Stimulated activated CD4-positive, alpha-beta T cell treated with anti-CD3 and anti-CD28 coated beads, Interleukin-1b, Interleukin-23, amount 100 ng/mL, for 4 hours (primary cell): ENCODE measurements around the gene LGALS1.

Source experiments
- DNase-seq, 2 donors: peaks; one replicate each; pipeline ENCODE4 v3.0.0-alpha.2; 2020; ENCODE audit warnings: low read depth in 2 of 2

Gene LGALS1

DNA sequence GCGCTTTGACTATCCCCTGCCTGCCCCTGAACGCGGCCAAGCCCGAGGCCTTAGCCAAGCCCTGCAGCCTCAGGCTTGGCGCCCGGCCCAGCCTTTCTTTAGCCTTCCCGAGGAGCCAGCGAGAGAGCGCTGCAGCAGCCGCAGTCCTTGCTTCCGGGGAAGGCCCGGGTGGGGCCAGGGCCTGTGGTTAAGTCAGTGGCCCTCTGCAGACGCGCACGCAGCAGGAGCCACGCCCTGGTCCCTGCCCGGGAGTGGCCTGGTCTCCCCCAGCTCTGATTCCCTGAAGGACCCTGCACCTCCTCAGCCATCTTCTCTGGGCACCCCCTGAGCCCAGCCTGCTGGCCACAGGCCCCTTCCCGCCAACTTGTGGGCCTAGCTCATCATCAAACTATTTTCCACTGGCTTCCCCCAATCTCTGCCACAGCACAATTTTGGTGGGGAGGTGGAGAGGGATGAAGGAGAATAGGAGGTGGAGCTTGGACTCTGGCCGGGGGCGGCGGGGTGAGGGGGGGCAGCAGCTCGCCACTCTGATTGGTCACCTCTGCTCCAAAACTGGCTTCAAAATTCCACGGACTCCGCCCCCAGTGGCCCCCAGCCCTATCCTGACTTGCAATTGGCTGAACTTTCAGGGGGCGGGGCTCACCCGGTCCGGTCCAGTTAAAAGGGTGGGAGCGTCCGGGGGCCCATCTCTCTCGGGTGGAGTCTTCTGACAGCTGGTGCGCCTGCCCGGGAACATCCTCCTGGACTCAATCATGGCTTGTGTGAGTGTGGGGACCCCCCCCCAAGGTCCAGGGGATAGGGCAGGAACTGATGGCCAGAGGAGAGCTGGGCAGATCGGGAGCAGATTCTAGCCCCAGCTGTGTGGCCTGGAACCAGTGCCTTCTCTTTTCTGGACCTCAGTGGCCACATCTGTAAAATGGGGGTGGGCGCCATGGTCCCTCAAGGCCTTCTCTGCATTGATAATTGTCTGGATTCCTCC is at the start of gene LGALS1:
TSS of gene LGALS1 (plus strand) at position 686 of the 979 bp plus-strand sequence. CDS start at position 753, 67 bp downstream.
- peak in 1 of 2 donors; percentile 34 for DNase-seq

DNA sequence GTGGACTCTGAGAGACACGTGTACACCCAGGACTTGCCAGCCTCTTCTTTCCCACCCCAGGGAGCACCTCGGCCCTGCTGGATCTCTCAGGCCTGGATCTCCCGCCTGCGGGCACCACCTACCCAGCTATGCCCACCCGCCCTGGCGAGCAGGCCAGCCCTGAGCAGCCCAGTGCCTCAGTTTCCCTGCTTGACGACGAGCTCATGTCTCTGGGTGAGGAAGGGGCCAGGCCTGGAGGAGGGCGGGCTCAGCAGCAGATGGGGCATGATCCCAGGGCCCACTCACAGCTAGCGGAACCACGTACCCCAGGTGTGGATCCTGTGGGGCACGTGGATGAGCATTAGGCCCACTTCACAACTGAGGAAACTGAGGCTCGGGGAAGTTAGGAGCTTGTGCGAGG is 49.7 kb upstream of the LGALS1 start:
- DNase-seq = no peak

DNA sequence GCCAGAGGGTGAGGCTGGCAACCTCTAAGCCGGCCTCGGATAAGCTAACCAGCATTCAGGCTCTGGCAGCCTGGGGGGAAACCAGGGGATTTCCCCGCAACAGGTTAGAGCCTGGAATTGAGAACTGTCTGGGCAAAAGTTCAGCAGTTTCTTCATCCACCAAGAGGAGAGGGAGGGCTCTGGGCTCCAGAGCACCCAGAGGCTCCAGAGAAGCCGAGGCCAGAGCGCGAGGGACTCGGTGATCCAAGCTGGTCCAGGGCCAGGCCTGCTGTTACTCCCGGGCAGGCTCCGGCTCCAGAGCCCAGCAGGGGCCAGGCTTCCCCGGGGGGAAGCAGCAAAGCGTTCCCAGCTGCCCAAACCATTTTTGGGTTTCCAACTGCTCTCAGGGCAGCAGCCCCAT is 49.3 kb upstream of the LGALS1 start:
- DNase-seq = no peak

DNA sequence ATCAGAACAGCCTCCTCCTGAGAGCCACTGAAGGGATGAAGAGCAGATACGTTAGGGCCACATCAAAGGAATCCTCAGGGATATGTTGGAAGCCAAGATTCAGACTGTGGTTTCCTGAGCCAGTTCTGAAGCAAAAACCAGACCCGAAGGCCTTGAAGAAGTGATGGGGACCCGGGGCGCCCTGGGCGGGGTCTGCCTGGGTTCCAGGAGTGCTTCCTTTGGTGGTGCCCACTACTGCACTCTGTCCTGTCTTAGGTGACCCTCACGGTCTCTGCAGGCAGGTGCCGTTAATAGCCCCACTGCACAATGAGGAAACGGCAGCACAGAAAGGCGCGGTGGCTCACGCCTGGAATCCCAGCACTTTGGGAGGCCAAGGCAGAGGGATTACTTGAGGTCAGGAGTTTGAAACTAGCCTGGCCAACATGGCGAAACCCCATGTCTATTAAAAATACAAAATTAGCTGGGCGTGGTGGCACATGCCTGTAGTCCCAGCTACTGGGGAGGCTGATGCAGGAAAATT is 48.8 kb upstream of the LGALS1 start:
- no peak for DNase-seq

DNA sequence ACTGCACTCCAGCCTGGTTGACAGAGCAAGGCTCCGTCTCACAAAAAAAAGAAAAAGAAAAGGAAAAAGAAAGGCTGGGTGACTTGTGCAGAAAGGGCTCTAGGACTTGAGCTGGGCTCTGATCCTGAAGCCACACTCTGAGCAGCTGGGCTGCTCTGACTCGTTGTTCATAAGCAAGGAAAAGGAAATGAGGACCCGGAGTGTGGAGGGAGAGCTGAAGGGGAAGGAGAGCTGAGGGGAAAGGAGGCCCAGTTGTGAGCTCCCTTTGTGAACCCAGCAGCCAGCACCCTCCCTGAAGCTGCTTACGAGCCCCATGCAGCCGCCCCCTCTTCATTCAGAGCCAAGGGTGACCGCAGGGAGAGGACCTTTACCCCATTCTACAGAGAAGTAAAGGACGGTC is 48.3 kb upstream of the LGALS1 start:
- no peak for DNase-seq

DNA sequence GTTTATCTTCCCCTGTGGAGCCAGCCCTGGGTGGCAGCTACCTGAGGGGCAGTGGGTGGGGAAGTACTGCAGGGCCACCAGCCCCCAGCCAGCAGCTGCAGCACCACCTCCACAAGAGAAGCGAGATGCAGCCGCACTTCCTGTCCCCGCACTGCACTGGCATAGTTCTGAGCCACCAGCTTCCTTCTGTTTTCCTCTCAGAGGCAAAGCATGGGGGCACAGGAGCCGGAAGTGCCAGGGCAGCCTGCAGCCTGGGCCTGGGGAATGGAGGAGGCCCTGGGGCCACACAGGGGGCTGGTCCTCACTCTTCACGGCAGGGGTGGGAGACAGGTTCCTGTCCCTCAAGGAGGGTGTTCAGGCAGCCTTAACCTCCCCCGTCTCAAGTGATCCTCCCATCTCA is 47.9 kb upstream of the LGALS1 start:
- DNase-seq = no peak

DNA sequence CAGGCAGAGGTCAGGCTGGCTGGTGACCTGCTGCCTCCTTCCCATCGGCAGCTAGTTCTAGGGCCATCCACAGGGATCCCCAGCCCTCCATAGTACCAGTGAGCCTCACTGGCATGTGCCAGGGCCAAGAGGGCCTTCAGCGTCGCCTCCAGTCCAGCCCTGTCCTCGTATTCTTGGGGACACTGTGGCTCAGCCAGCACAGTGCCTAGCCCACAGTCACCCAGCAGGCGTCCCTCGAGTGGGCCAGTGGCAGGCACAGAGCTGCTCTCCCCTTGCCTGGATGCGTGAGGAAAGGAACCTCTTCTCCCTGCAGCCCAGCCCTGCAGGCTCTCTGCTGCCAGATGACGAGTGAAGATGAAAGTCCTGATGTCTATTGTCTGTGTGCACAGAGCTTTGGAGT is 46.6 kb upstream of the LGALS1 start:
- no peak for DNase-seq

DNA sequence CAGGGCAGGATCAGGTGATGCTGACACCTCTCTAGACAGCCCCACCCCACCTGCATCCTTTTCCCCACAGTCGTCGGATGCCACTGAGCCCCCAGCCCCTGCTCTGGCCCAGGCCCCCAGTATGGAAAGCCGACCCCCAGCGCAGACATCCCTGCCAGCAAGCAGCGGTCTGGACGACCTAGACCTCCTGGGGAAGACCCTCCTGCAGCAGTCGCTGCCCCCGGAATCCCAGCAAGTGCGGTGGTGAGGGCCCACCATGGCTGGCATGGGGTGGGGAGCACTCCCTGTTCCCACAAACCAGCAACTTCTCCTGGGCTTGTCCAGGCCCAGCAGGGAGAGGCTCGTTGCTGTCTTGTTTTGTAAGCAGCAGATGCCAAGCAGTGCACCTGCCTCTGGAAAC is 45.5 kb upstream of the LGALS1 start:
- no peak for DNase-seq

DNA sequence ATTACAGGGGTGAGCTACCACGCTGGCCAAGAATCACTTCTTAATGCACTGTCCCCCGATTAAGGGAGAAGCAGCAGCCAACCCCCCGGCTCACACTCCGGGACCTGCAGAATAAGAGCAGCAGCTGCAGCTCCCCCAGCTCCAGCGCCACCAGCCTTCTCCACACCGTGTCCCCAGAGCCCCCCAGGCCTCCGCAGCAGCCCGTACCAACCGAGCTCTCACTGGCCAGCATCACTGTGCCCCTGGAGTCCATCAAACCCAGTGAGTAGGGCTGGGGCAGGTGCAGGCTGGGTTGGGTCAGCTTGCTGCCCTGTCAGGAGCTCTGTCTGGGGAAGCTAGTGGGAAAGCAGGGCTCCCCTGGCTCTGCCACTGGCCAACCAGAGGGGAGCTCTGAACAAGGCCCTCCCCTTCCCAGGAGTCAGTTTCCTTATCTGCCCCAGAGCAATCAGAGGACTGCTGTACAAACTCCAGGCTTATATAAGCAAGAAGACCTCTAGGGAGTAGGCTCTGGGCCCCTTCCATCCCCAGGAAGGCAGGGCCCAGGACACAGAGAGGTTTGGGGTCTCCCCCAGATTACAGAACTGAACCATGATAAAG is 44.5 kb upstream of the LGALS1 start:
- DNase-seq = no peak

DNA sequence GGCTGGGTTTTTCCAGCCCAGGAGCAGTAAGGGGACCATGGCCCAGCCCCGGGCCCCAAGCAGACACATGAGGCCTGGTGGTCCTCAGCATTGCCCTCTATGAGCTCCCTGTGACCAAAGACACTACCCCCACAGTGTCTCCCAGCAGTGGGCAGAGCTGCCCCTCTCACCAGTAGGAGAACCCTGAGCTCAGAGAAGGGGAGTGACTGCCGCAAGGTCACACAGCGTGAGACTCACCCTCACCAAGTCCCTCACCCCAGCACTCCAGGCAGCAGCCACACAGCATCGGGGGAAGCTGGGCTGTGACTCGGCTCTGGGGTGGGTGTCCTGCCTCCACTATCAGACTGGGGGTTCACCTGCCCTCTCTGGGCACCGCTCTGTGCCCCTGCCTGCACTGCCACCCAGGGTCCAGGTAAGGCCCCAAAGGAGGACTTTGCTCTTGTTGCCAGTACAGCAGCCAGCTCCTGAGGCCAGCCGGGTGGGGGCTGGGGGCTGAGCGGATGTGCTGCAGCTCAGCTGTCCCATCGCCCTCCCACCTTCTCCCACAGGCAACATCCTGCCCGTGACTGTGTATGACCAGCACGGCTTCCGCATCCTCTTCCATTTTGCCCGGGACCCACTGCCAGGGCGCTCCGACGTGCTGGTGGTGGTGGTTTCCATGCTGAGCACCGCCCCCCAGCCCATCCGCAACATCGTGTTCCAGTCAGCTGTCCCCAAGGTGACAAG is 43.8 kb upstream of the LGALS1 start:
- DNase-seq = no peak

DNA sequence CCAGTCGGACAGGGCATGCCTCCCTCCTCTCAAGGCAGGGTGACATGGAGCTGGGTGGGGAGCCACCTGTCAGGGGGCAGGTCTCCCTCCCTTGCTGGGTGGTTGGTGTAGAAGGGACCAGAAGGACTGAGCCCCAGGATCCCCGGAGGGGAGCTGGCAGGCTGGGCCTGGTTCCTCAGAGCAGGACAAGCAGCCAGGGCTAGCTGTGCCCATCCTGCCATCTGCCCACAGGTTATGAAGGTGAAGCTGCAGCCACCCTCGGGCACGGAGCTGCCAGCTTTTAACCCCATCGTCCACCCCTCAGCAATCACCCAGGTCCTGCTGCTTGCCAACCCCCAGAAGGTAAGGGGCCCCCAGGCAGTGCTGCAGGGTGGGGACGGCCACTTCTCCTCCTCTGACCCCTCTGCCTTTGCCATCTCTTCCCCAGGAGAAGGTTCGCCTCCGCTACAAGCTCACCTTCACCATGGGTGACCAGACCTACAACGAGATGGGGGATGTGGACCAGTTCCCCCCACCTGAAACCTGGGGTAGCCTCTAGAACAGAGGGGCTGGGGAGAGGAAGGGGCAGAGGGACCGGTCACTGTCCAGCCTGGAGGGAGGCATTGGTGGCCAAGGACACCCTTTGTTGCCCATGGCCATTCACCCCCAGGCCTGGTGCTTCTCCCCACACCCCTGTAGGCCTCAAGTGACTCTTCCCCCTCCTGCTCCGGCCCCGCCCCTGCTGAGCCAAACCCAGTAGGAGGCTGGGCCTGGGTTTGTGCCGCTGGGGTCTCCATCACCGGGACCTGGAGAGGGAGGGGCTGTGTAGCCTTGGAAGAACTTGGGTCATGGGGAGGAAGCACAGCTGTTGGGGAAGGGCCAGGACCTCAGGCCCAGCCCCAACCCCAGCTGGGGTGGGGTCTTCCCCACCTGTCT is 43.0 kb upstream of the LGALS1 start:
- DNase-seq = no peak

DNA sequence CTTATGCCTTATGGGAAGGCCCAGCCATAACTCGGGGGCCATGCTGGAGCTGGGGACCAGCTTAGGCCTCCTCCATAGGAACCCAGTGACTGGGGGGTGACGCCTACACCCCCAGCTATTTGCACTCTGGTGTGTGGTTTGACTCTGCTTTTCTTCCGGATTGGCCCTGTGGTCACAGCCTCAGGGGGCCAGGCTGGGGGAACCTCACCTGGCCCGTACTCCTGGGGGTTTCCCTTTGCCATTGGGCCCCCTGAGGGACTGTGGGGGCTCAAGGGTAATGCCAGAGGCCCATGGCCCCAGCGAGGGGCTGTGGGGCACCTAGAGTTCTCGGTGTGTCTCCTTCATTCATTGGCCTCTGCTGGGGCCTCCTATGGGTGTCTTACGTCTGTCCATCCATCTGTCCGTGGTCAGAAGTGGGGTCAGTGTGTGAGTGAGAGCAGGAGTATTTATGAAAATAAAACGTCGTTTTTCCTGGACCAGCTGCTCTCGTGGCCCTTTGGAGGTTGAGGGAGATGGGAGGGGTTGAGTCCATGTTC is 42.3 kb upstream of the LGALS1 start:
- no peak for DNase-seq

DNA sequence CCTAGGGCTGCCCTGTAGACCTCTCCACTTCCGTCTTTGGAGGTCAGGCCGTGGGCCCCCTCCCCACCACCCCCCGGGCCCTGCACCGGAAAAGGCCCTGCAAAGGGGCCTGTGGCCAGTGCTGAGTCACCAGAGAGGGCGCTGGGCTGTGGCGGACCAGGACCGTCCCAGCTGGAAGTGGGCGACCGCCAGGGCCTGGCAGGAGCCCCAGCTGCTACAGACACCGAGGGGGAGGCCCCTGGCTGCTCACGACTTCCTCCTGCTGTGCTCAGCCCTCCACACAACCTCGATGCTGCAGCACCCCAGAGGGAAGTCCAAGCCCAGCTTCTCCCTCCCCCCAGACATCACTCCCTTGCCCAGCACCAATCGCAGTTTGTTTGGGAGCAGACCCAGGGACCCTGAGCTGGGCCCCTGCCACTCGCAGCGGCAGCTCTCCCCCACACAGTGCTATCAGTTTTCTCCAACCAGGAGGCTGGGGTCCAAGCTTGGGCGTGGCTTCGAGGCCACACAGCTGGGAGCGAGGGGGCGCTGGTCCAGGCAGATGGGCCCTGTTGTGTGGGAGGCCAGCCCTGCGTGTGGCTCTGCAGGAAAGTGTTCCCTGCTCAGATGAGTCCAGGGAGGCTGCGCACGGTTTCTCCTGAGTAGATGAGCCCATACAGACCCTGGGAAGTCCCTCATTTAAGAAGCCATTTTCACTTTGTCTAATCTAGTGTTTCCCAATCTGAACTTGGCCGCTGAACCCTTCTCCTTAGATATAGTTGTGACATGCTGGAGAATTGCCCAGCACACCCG is 41.6 kb upstream of the LGALS1 start:
- DNase-seq = no peak

DNA sequence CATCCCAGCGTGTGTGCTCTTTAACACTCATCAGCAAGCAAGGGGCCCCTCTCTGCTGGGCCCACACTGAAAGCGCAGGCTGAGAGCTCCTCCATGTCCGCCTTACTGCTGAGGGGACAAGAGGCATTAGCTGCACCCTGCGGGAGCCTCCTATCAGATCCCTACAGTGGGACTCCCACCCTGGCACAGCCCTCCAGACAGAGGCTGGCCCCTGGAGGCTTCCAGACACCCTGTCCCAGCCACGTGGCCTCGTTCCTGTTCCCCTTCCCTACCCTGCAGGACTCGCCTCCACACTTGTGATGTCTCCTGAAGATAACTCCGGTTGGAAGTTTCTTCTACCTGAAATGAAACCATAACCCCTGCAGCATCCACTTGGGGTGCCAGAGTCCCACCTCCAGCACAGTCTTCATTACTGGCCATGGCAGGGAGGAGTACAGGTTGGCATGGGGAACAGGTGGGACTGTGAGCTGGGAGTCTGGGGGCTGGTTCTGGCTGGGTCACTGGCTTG is 41.0 kb upstream of the LGALS1 start:
- no peak for DNase-seq

DNA sequence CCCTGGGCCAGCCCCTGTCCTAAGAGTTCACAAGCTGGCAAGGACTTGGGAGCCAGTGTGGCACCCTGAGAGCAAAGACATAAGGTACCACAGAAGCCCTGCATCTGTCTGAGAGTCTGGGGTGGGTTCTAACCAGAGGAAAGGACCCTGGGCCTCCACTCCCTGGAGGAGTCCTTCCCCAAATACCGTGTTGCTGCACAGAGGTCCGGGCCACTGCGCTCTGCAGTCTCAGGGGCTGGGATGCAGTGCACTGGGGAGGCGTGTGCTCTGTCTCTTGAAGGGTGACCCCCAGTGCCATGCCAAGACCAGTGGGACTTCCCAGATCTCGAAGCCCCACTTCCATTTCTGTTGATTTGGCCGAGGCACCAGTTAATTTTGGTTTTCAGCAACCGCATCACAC is 40.3 kb upstream of the LGALS1 start:
- DNase-seq = no peak

DNA sequence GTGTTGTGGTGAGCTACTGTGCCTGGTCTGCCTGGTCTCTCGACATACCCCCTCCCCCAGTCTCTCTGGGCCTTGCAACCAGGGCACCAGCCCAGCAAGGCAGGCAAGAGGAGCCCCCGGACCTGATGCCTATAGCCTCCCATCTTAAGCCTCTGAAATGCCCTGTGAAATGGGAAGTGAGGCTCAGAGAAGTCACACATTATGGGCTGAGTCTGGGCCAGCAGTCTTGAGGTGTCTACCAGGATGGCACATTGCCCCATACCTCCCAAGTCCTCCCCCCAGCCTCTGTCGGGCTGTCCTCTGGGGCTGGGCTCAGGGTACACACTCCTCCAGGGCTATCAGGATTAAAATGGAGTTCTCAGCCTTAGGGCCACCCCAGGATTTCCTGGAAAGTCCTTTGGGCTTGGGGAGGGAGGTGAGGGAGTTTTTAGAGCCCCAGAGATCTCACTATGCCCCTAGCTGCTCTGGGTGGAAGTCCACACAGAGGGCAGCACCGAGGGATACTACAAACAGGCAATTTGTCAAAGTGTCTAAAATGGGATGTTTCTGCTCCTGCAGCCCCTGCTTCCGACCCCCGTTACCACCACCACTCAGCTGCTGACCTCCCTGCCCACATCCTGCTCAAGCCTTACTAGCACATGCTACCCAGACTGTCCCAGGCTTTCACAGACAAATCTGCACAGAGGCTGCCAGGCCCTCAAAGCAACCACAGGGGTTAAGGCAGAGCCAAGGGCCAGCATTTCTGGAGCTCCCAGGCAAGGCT is 39.1 kb upstream of the LGALS1 start:
- DNase-seq = no peak

DNA sequence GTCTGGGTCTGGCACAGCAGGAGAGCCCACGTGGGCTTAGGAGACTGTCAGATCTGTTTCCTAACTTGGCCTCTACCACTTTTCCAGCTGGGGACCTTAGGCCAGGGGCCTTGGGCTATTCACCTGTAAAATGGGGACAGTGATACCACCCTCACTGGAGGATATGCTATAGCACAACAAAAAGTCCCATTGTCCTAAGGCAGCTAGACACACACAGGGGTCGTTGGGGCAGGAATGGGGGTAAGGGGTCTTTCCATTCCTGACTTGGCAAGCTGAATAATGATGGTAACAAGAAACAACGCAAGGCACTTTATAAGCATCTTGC is 38.5 kb upstream of the LGALS1 start:
- no peak for DNase-seq

DNA sequence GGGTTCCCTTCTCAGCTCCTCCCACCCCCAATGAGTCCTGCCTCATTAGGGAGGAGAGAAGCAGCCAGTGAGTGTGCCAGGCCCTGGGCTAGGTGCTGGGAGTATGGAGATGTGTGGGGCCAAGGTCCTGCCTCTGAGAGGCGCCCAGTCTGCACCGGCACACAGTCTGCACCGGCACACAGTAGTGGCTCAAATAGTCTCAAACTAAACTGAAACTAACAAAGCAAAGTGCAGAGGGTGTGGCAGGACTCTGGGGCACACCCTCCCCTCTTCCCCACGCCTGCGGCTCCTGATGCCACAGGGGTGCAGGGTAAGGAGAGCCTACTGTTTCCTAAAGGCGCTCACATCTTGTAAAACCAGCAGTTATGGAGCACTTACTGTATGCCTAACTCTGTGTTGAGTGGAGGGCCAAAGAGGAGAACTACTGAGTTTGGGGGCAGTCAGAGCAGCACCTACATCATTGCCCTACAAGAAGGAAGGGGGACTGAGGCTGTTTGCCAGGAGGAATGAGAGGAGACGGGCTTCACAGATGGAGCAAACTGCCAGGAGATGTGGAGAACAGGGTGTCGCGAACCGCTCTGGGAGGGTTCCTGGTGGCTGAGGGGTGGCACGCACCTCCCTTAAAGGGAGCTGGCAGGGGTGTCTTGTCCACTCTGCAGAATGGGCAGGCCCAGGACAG is 36.9 kb upstream of the LGALS1 start:
- DNase-seq = no peak
